Right forelimb (tissue), 1 donor: ENCODE results near the gene MFN2.
"Not testable (repeated sequence)": the region's sequence is repeated elsewhere in the genome, so short reads cannot be mapped to it uniquely, and the experiment has no call there.

Source experiments
- DNase-seq: peaks from one replicate; pipeline ENCODE4 v3.0.0-alpha.2; 2018

The MFN2 gene

GRCh38 chr1:11979851-11980675 lies at the start of gene MFN2:
Gene MFN2, plus strand, starts transcription at chr1:11980444. Its CDS starts 8,725 bp downstream, at chr1:11989169.
- peak; percentile 97 for DNase-seq

GRCh38 chr1:11930571-11931445 lies 49.4 kb upstream of the MFN2 start:
- no peak for DNase-seq

GRCh38 chr1:11931845-11932244 lies 48.4 kb upstream of the MFN2 start:
- no peak for DNase-seq

GRCh38 chr1:11934302-11935056 lies 45.8 kb upstream of the MFN2 start, which contains the start of gene PLOD1:
Gene PLOD1, plus strand, starts transcription at chr1:11934717. Its CDS starts 63 bp downstream, at chr1:11934780.
- DNase-seq, result peak; percentile 94

GRCh38 chr1:11935057-11935412 lies 45.2 kb upstream of the MFN2 start:
- no peak for DNase-seq

GRCh38 chr1:11935733-11936132 lies 44.5 kb upstream of the MFN2 start:
- not testable (repeated sequence) for DNase-seq

GRCh38 chr1:11938722-11939526 lies 41.3 kb upstream of the MFN2 start:
- DNase-seq, result peak; percentile 55

- DNase-seq, result not testable (repeated sequence)
These were observed 40.5 kb upstream of the MFN2 start for GRCh38 chr1:11939794-11940193.

GRCh38 chr1:11940260-11940921 lies 39.9 kb upstream of the MFN2 start:
- DNase-seq, result no peak

GRCh38 chr1:11942280-11942679 lies 38.0 kb upstream of the MFN2 start:
- DNase-seq, result no peak

- no peak for DNase-seq
These were observed 36.6 kb upstream of the MFN2 start for GRCh38 chr1:11943619-11944018.

GRCh38 chr1:11944358-11944931 lies 35.8 kb upstream of the MFN2 start:
- DNase-seq, result peak; percentile 76

GRCh38 chr1:11946647-11947046 lies 33.6 kb upstream of the MFN2 start:
- DNase-seq, result no peak

- DNase-seq, result no peak
These were observed 31.3 kb upstream of the MFN2 start for GRCh38 chr1:11948822-11949458.

- no peak for DNase-seq
These were observed 28.3 kb upstream of the MFN2 start for GRCh38 chr1:11951901-11952300.

GRCh38 chr1:11952455-11953109 lies 27.7 kb upstream of the MFN2 start:
- DNase-seq, result no peak

GRCh38 chr1:11955221-11955620 lies 25.0 kb upstream of the MFN2 start:
- DNase-seq, result no peak

GRCh38 chr1:11957398-11957797 lies 22.8 kb upstream of the MFN2 start:
- no peak for DNase-seq

- DNase-seq, result no peak
These were observed 22.3 kb upstream of the MFN2 start for GRCh38 chr1:11957897-11958296.

GRCh38 chr1:11960276-11960675 lies 20.0 kb upstream of the MFN2 start:
- no peak for DNase-seq
